HepG2 (cell line): ENCODE results near the gene ADPRH. TPM values are rescaled to one million over a fixed set of nuclear protein-coding genes. Genes with fewer than 3 reads are reported as not detected.

Source experiments
- MATR3 ChIP-seq: sonication (generic); formaldehyde crosslinking; IDR thresholded peaks from 2 replicates; pipeline ENCODE4 v1.4.0; 2020; ENCODE audit warnings: missing genetic modification reagents
- TARDBP ChIP-seq: sonication (generic); formaldehyde crosslinking; IDR thresholded peaks from 2 replicates; pipeline ENCODE4 v1.8.0; 2022; ENCODE audit warnings: mild to moderate bottlenecking, missing genetic modification reagents
- ZNF10 ChIP-seq: sonication (generic); formaldehyde crosslinking; IDR thresholded peaks from 2 replicates; pipeline ENCODE4 v1.4.0; 2020; ENCODE audit warnings: mild to moderate bottlenecking, low read depth, missing genetic modification reagents, borderline replicate concordance
- ZNF317 ChIP-seq: sonication (generic); formaldehyde crosslinking; IDR thresholded peaks from 2 replicates; pipeline ENCODE4 v1.5.0; 2020; ENCODE audit warnings: mild to moderate bottlenecking, missing genetic modification reagents
- ZNF709 ChIP-seq: sonication (generic); formaldehyde crosslinking; IDR thresholded peaks from 2 replicates; pipeline ENCODE4 v1.5.0; 2020; ENCODE audit warnings: mild to moderate bottlenecking, missing genetic modification reagents
- polyA plus RNA-seq, 8 experiments: library from polyadenylated mRNA; depleted of rRNA in 3 of 8; stranded (reverse) in 7 of 8; unstranded in 1 of 8; fragments of >200 nt; fragmentation: Illumina TruSeq in 4 of 8; extraction: Trizol in 4 of 8; gene quantifications; 2 replicates each; pipeline versions ENCODE4 v1.2.1 to v1.2.3, GENCODE V29; 2011 to 2016; ENCODE audit warnings: low read depth in 4 of 8, missing spikeins in 1 of 8, mixed read lengths in 1 of 8; ENCODE audit not compliant: insufficient read depth in 1 of 8
- total RNA-seq, 5 experiments: library from RNA; depleted of rRNA; stranded (reverse); fragments of >200 nt; fragmentation: Illumina TruSeq; extraction: Trizol; gene quantifications; 2 replicates each; pipeline ENCODE4 v1.2.3, GENCODE V29; 2016; ENCODE audit warnings: low read depth in 1 of 5
- TF ChIP-seq, protein P1 (sequence below): sonication (generic); formaldehyde crosslinking; IDR thresholded peaks from 2 replicates; pipeline ENCODE4 v1.5.0; 2020; ENCODE audit warnings: mild to moderate bottlenecking, missing genetic modification reagents, borderline replicate concordance
- TF ChIP-seq, protein P2 (sequence below): sonication (generic); formaldehyde crosslinking; IDR thresholded peaks from 2 replicates; pipeline ENCODE4 v1.9.0; 2021; ENCODE audit warnings: missing genetic modification reagents, borderline replicate concordance
- TF ChIP-seq, protein P3 (sequence below): IDR thresholded peaks from 2 replicates; pipeline ENCODE4 v1.6.1; 2016

Gene ADPRH
- total and polyA plus RNA-seq, 2 of the 13 experiments (the other 11 are each of a cell fraction or from before 2014, with no cell fraction given): 0.01 to 0.15 TPM

DNA sequence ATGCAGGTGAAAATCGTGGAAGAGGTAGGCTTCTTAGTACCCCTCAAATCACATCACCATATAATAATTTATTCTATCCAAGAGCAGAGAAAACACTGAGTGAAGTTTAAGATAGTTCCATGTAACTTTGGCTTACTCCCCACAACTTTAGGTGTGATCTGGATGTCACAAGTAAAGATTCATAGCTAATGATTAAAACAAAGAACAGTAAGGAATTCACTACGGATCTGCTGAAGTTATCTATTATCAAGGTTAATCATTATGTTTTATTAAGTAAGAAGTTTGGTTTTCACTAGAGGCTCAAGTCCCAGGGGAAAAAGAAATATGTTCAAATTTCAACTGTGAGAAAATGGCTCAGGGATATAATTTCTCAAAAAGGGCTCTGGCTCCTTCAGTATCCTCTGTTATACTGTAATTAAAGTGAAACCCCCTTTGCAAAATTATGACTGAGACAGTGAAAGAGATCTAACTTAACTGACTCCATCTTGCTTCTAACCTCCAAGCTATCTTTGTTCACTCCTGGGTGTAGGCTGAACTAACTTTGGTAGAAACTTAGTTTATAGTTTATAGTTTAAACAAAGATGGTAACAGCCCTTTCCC is 37.0 kb upstream of the ADPRH start (continued):
- TF ChIP-seq, protein P1, sequence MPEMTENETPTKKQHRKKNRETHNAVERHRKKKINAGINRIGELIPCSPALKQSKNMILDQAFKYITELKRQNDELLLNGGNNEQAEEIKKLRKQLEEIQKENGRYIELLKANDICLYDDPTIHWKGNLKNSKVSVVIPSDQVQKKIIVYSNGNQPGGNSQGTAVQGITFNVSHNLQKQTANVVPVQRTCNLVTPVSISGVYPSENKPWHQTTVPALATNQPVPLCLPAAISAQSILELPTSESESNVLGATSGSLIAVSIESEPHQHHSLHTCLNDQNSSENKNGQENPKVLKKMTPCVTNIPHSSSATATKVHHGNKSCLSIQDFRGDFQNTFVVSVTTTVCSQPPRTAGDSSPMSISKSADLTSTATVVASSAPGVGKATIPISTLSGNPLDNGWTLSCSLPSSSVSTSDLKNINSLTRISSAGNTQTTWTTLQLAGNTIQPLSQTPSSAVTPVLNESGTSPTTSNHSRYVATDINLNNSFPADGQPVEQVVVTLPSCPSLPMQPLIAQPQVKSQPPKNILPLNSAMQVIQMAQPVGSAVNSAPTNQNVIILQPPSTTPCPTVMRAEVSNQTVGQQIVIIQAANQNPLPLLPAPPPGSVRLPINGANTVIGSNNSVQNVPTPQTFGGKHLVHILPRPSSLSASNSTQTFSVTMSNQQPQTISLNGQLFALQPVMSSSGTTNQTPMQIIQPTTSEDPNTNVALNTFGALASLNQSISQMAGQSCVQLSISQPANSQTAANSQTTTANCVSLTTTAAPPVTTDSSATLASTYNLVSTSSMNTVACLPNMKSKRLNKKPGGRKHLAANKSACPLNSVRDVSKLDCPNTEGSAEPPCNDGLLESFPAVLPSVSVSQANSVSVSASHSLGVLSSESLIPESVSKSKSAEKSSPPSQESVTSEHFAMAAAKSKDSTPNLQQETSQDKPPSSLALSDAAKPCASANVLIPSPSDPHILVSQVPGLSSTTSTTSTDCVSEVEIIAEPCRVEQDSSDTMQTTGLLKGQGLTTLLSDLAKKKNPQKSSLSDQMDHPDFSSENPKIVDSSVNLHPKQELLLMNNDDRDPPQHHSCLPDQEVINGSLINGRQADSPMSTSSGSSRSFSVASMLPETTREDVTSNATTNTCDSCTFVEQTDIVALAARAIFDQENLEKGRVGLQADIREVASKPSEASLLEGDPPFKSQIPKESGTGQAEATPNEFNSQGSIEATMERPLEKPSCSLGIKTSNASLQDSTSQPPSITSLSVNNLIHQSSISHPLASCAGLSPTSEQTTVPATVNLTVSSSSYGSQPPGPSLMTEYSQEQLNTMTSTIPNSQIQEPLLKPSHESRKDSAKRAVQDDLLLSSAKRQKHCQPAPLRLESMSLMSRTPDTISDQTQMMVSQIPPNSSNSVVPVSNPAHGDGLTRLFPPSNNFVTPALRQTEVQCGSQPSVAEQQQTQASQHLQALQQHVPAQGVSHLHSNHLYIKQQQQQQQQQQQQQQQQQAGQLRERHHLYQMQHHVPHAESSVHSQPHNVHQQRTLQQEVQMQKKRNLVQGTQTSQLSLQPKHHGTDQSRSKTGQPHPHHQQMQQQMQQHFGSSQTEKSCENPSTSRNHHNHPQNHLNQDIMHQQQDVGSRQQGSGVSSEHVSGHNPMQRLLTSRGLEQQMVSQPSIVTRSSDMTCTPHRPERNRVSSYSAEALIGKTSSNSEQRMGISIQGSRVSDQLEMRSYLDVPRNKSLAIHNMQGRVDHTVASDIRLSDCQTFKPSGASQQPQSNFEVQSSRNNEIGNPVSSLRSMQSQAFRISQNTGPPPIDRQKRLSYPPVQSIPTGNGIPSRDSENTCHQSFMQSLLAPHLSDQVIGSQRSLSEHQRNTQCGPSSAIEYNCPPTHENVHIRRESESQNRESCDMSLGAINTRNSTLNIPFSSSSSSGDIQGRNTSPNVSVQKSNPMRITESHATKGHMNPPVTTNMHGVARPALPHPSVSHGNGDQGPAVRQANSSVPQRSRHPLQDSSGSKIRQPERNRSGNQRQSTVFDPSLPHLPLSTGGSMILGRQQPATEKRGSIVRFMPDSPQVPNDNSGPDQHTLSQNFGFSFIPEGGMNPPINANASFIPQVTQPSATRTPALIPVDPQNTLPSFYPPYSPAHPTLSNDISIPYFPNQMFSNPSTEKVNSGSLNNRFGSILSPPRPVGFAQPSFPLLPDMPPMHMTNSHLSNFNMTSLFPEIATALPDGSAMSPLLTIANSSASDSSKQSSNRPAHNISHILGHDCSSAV (CRISPR knock-in tag): no peak
- TF ChIP-seq, protein P2, sequence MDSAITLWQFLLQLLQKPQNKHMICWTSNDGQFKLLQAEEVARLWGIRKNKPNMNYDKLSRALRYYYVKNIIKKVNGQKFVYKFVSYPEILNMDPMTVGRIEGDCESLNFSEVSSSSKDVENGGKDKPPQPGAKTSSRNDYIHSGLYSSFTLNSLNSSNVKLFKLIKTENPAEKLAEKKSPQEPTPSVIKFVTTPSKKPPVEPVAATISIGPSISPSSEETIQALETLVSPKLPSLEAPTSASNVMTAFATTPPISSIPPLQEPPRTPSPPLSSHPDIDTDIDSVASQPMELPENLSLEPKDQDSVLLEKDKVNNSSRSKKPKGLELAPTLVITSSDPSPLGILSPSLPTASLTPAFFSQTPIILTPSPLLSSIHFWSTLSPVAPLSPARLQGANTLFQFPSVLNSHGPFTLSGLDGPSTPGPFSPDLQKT (CRISPR knock-in tag): no peak
- TF ChIP-seq ZNF317 (CRISPR knock-in tag) (no peak), MATR3 (CRISPR knock-in tag) (no peak), ZNF10 (no peak), TARDBP (CRISPR knock-in tag) (no peak), ZNF709 (CRISPR knock-in tag) (no peak)
- TF ChIP-seq, protein P3, sequence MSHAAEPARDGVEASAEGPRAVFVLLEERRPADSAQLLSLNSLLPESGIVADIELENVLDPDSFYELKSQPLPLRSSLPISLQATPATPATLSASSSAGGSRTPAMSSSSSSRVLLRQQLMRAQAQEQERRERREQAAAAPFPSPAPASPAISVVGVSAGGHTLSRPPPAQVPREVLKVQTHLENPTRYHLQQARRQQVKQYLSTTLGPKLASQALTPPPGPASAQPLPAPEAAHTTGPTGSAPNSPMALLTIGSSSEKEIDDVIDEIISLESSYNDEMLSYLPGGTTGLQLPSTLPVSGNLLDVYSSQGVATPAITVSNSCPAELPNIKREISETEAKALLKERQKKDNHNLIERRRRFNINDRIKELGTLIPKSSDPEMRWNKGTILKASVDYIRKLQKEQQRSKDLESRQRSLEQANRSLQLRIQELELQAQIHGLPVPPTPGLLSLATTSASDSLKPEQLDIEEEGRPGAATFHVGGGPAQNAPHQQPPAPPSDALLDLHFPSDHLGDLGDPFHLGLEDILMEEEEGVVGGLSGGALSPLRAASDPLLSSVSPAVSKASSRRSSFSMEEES (CRISPR knock-in tag): no peak
